ENCODE measurements around the gene LRP1. TPM values are rescaled to one million over a fixed set of nuclear protein-coding genes. Genes with fewer than 3 reads are reported as not detected.

The LRP1 gene
- polyA plus RNA-seq, 12 donors = 81.0 to 163 (median 123) TPM; not detected in 1

DNA sequence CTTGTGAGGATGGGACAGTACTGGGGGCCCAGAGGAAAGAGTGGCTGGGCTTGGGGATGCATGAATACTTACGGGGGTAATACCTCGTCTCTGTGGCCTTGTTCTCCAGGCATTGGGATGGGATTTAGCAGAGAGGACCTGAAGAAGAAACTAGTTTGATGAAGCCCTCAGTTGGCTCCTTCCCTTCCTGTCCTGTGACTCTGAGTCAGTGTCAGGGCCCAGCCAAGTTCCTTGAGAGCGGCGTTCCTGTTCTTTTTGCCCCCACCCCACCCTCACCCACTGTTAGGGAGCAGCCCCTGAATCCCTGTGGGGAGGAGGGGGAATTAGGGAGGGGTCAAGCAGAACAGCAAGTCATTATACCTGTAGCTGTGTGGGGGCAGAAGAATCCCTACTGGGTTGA, 24.4 kb downstream of the LRP1 start:
- DNase-seq = no peak

DNA sequence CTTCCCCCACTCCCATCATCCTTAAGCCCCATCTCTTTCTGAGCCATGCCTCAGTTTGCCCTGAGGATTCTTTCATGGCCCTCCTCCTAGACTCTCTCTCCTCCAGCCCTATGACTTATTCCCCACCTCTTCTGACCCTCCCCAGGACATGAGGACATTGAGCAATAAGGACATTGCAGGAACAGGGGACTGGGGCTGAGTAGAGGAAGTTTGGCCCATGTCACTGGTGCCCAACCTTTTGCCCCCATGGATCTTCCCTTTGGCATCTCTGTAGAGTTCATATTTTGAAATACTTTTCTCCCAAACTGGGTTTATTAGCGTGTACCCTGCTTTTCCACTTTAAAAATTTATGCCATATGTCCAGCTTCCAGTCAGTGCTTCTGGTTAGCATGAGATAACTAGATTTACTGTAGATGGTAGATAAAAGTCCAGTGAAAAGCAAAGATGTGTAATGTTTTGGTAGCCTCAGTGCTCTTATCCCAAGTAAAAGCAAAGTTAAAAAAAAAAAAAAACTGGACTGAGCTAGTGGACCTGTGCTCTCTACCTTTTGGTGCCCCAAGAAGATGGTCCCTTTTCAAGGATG, 25.2 kb downstream of the LRP1 start:
- DNase-seq = no peak

DNA sequence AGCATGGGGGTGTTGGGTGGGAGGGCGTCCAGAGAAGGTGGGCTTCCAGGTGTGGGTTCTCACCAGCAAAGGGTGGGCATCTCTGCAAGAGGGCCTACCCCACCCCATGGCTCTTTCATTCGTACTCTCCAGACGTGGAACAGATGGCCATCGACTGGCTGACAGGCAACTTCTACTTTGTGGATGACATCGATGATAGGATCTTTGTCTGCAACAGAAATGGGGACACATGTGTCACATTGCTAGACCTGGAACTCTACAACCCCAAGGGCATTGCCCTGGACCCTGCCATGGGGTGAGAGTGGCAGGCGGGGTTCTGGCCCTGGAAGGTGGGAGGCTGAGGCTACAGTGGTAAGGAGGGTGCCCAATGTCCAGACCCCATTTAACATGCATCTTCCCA, 25.8 kb downstream of the LRP1 start:
- DNase-seq = no peak

DNA sequence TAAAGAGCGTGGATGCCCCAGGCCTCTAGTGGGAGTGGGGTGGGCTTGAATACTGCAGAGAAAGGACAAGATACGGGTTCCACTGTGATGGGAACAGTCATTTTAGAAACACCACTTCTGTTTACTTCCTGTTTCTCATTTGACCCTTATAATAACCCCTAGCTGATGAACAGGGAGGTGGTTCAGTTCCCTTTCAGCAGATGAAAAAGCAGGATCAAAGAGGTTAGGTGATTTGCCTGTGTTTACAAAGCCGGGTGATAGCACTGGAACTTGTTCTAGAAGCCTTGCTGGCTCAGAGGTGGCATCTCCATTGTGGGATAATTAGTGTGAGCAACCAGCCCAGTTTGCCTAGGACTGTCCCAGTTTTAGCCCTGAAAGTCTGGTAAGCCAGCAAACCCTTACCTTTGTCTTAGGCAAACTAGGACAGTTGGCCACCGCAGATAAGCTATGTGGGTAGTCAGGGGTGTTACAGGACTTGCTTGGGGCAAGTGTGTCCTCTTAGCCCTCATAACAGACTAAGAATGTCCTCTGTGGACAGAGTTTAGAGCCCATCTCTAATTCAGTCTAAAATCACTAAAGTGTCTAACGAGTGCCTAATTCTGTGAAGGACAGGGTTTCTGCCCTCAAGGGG, 26.6 kb downstream of the LRP1 start:
- no peak for DNase-seq

- no peak for DNase-seq
Observed at GRCh38 chr12:57156701-57157403, 28.6 kb downstream of the LRP1 start.

DNA sequence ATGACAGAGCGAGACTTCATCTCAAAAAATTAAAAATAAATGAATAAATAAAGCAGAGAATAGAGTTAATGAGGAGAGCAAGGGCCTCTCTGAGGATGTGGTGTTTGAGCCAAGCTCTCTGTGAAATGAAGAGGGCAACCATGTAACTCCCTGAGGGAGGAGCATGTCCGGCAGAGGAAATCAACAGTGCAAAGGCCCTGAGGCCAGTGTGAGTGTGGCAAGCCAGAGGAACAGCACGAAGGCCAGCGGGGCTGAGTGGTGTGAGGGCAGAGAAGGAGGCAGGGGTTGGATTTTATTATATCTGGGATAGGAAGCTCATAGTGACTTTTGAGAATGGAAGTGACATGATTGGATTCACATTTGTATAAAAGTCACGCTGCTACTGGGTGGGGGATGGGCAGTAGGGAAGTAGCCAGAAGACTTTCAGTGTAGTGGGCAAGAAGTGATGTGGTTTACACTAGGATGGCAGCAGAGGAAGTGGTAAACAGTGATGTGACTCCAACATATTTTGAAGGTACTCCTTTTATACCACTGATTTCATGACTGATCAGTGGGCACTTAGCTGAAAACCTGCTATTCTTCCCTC, 29.4 kb downstream of the LRP1 start:
- no peak for DNase-seq

GRCh38 chr12:57158186-57158585, 29.9 kb downstream of the LRP1 start:
- no peak for DNase-seq

- DNase-seq = no peak
Observed at GRCh38 chr12:57158665-57159064, 30.4 kb downstream of the LRP1 start.

DNA sequence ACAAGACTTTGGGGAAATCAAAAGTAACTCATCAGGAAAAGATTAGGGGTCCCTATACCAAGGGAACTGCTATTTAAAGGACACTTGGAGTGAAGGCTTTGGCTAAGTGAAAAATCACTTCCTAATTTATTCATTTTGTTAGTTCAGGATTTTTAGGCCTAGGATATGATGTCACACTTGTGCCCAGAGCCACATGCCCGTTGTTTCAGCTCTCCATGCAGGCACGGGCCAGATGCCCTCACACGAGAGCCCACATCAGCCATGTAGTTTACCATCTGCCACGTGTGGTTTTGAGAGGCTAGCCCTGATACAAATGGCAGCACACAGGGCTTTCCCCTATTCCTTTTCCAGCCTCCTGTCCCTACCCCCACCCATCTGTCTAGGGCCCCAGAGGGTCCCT, 31.0 kb downstream of the LRP1 start:
- no peak for DNase-seq

GRCh38 chr12:57160040-57160439, 31.8 kb downstream of the LRP1 start:
- DNase-seq = no peak

GRCh38 chr12:57160741-57161140, 32.5 kb downstream of the LRP1 start:
- DNase-seq = no peak

- DNase-seq = no peak
Observed at GRCh38 chr12:57161491-57161890, 33.2 kb downstream of the LRP1 start.

DNA sequence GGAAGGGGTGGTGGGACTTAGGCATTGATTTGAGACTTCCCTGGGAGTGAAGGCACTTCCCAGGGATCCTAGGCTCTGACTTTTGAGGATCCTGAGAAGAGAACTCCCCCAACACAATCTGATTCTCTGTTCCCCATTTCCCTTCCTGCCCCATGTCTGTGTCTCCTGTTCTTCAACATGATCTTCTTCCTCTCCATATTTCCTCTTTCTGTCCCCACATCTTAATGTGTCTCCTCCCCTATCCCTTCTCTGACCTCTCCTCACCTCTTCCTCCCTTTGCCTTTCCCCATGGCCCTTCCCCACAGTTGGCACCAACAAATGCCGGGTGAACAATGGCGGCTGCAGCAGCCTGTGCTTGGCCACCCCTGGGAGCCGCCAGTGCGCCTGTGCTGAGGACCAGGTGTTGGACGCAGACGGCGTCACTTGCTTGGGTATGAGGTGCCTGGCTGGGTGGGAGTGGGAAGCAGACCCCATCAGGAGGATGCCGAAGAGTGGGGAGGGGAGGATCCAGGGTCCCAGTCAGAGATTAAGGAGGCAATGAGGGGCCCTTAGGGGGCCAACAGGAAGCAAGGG, 34.4 kb downstream of the LRP1 start:
- DNase-seq = no peak

DNA sequence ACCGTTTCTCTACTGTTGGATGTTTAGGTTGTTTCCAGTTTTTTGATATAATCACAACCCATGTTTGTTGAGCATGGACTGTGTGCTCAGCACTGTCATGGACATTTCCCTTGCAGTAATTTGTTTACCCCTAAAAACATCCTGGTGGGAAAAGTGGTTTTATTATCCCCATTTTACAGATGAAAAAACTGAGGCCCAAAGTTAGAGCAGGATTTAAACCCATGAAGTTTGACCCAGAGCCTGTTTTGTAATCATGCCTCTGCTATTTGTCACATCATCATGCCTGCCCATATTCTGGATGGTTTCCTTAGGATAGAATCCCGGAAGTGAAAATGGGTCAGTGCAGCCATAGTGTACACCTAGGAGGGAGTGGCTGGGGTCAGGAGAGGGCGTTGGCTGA, 36.2 kb downstream of the LRP1 start:
- DNase-seq = no peak

- no peak for DNase-seq
Observed at GRCh38 chr12:57164966-57165625, 36.8 kb downstream of the LRP1 start.

DNA sequence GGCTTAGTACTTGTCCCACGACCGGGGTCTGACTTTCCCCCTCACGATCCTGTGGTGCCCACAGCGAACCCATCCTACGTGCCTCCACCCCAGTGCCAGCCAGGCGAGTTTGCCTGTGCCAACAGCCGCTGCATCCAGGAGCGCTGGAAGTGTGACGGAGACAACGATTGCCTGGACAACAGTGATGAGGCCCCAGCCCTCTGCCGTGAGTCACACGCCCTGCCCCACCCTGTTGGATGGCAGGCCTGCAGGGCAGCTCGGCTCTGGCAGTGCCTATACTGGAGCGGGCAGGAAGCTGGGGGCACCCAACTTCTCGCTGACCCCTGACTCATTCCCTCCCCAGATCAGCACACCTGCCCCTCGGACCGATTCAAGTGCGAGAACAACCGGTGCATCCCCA, 37.5 kb downstream of the LRP1 start:
- DNase-seq = no peak

GRCh38 chr12:57166971-57167371, 38.7 kb downstream of the LRP1 start:
- no peak for DNase-seq

- DNase-seq = no peak
Observed at GRCh38 chr12:57168058-57168457, 39.8 kb downstream of the LRP1 start.

DNA sequence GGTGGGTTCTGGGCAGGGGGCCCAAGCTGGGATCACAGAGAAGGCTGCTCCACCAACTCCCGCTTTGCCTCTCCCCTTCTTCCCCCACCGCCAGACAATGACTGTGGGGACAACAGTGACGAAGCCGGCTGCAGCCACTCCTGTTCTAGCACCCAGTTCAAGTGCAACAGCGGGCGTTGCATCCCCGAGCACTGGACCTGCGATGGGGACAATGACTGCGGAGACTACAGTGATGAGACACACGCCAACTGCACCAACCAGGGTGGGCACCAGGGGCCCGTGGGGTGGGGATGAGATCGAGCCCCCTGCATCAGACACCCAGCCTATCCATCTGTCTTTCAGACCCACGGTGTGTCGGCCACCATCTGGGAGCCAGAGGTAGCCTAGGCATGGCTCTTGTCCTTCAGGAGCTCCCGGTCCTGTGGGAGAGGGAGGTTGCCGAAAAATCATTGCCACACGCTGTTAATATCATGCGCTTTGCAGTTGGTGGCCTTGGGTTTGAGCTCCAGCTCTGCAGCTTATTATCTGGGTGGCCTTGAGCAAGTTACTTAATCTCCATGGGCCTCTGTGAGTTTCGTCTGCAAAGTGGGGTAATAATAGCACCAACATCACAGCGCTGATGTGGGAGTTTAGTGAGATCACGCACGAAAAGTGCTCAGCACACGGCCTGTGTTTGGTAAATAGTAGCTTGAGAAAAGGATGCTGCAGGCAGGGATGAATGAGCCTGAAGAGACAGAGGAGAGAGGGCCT, 40.9 kb downstream of the LRP1 start:
- DNase-seq = no peak

GRCh38 chr12:57169969-57170368, 41.7 kb downstream of the LRP1 start:
- DNase-seq = no peak

DNA sequence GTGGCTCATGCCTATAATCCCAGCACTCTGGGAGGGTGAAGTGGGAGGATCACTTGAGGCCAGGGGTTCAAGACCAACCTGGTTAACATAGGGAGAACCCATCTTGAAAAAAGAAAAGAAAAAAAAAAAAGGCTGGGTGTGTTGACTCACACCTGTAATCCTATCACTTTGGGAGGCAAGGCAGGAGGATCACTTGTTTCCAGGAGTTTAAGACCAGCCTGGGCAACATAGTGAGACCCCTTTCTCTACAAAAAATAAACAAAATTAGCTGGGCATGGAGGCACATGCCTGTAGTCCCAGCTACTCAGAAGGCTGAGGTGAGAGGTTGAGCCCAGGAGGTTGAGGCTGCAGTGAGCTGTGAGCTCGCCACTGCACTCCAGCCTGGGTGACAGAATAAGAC, 42.1 kb downstream of the LRP1 start:
- DNase-seq = no peak
